Stimulated activated CD4-positive, alpha-beta T cell treated with anti-CD3 and anti-CD28 coated beads, Interleukin-12 subunit alpha, Interleukin-12 subunit beta, amount 100 ng/mL, for 48 hours (primary cell): ENCODE measurements around the gene TRMT1.
"Not testable (repeated sequence)": the region's sequence is repeated elsewhere in the genome, so short reads cannot be mapped to it uniquely, and the experiment has no call there.

Source experiments
- DNase-seq, 3 donors: peaks; one replicate each; pipeline ENCODE4 v3.0.0-alpha.2; 2020; ENCODE audit warnings: low read depth in 2 of 3, low spot score in 1 of 3

TRMT1 gene

DNA sequence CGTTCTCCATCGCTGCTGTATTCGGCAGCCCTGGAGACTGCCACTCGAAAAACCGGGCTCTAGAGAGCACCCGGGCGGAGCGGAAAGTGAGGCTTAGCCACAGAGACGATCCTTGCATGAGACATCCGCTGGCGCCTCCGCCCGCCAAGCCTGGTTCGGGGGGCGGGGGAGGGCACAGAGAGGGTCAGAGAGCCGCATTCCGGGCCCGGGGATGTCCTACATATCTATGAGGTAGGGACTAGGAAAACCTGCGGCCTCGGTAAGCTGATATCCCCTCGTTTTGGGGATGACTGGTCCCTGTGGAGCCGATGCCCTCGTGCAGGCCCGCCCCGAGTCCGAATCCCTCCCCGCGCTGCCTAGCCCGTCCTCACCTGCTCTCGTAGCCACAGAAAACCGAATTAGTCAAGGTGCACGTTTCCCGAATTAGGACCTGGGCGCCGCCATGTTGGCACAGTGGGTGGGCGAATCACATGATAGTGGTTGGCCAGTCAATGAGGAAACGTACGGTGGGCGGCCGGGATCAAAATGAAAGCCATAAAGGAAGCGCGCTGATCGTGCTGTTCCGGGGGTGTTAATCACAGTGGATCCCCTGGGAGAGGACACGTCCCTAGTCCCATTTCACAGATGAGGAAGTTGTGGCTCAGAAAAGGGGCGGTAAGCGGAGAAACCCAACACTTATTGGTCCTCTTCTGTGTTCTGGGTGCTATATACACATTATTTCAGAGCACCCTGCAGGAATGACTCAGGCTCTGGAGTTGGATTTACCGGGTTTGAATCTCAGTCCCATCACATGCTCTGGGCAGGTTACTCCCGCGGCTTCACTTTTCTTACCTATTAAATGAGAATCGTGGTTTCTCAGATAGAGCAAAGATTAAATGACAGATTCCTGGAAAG, at the start of gene TRMT1:
TRMT1 (minus strand) TSS at position 459 of the 894 bp plus-strand sequence; CDS start at position 118, 341 bp downstream.
- DNase-seq: peak; percentile 89 to 93 (median 91)

DNA sequence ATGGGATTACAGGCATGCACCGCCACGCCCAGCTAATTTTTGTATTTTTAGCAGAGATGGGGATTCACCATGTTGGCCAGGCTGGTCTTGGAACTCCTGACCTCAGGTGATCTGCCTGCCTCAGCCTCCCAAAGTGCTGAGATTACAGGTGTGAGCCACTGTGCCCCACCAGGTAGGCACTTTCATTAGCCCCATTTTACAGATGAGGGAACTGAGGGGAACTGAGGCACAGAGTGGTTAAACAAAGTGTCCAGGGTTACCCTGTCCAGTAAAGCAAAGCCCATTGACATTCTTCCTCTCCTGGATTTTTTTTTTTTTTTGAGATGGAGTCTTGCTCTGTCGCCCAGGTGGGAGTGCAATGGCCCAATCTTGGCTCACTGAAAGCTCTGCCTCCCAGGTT, 49.6 kb upstream of the TRMT1 start:
- DNase-seq: not testable (repeated sequence)

DNA sequence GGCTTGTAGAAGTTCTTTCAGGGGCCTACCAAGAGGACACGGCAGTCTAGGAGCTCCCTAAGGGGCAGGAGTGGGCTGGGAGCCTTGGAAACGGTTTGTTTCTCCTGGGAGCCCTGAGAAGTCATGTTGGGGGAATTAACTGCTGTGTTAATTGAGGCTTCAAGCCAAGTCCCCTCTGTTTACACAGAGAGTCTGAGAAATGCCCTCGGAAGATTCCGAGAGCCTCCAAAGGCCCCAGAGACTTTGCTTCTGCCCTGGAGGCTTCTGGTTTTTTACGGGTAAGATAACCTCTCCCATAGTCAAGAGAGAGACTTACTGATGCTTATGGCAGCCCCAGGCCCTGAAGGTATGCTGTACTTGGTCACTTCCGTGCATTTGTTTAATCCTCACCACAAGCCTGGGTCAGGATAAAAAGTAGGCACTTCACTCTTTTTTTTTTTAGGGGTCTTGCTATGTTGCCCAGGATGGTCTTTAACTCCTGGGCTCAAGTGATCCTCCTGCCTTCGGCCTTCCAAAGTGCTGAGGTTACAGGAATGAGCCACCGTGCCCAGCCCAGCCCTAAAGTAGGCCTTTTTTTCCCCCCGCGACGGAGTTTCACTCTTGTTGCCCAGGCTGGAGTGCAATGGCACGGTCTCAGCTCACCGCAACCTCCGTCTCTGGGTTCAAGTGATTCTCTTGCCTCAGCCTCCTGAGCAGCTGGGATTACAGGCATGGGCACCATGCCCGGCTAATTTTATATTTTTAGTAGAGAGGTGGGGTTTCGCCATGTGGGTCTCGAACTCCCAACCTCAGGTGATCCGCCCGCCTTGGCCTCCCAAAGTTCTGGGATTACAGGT, 48.8 kb upstream of the TRMT1 start:
- no peak for DNase-seq

DNA sequence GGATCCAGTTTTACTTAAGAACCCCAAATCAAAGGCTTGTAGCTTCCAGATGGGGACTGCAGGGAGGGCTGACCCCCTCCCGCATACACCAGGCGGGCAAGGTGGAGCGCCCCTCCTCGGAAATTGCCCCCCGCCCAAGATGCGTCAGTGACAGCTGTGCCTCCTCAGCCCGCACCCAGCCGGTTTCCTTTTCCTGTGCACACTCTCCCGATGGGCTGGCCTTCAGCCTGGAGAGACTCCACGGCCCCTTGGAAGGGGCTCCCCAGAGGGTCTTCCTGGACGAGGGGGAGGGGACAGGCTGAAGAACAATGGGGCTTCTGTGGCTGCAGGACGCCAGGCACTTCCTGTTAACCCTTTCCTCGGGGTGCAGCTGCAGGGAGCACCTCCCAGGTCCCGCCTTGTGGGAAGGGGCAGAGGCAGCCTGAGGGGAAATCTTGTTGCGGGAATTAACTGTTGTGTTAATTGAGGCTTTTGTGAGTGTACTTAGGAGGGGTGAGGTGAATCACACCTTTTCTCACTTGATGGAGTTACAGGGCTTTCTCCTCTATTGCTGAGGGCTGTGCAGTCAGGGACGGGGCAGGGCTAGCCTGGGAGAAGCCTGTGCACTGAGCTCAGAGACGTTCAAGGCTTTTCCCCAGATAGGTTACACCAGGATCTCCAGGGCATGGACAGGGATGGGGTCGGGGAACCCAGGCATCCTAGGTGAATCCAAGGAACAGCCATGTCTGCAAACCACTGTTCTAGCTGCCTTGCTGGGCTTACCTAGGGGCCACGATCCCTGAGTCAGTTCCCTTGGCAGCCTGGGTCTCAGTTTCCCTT, 48.0 kb upstream of the TRMT1 start:
- DNase-seq: no peak

DNA sequence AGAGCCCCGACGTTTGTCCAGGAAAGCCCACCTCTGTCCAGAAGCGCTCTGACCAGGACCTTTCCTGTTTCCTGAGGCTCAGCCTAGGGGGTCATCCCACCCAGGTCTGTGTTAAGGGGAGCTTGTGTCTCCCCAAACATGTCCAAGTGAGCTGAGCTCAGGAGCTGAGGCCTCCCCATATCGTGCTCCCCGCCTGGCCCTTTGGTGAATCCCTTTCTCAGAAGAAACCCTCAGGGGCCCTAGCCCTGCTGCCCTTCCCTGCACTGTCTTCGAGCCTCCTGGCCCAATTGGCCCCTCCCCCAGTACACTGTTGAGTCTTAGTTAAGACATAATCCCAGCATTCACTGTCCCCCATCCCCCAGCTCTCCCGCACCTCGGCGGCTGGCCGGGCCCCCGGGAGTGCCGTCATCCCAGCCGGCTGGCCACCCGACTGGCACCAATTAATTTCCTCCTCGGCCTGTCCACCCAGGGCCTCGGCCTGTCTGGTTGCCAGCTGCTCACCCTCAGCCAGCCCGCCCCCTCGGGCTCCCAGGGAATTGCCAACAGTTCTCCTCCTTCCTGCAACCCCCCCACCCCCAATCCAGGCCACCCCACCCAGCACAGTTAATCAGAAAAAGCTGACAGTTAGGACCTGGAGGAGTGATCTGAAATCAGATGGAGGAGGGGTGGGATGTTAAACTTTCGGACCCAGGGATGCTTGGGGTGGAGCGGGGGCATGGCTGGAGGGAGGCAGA, 47.2 kb upstream of the TRMT1 start:
- no peak for DNase-seq

DNA sequence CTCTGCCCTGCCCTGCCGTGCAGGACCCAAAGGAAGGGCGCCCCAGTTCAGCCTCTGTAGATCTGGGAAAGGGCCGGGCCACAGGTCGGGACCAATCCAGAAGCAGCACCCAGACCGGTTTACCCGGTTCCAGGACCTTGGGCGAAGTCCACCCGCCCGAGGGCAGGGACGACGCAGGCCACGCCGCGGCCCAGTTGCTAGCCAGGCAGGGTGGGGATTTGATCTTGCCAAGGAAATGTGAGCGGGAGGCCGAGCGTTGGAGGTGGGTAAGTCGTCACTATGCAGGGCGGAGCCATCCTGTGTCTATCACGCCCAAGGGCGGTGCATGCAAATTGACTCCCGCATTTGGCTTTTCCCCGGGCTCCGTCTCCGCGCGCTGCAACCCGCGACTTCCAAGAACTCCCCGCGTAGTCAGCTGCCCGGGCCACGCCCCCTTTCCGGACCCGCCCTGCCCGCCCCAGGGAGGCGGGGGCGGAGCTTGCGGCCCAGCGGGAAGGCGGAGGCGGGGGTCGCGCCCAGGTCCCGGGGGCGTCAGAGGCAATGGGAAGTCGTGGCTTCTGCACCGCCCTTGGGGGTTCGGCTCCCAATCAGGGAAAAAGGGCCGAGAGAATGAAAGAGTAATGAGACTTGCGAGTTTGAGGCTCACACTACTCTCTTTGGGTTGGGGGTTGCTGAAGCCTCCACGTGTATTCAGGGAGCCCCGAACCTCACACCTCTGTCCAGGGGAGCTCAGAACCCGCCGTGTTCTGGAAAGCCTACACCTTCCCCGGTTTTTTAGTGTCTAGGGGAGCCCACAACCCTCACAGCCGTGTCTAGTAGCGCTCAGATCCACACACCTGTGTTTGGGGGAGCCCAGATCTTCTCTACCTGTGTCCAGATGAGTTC, 46.4 kb upstream of the TRMT1 start:
- peak; percentile 88 to 89 (median 89) for DNase-seq

DNA sequence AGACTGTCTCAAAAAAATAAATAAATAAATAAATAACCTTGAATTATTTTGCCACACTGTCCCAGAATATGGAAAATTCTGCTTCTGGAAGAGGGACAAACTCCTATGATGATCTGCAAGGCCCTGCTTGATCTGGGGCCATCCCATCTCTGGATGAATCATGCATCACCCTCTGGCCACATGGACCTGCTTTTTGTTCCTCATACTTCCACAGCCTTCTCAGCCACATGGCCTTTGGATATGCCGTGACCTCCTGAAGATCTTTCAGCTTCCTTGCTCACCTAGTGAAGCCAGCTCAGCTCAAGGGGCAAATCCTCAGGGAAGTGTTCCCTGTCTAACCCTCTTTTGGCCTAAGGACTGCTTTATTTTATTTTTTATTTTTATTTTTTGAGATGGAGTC, 44.0 kb upstream of the TRMT1 start:
- DNase-seq: no peak

DNA sequence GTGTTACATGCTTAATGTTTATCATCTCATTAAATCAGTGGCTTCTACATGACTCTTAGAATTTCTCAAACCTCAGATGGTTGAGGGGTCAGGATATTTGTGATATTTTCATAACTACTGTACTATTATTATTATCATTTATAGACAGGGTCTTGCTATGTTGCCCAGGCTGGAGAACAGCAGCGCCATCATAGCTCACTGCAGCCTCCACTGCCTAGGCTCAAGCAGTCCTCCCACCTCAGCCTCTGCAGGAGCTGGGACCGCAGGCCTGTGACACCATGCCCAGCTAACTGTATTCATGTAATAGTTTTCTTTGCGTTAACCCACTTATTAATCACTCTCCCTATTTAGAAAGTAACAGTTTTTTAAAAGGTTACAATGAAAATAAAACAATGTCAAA, 43.2 kb upstream of the TRMT1 start:
- DNase-seq: no peak

DNA sequence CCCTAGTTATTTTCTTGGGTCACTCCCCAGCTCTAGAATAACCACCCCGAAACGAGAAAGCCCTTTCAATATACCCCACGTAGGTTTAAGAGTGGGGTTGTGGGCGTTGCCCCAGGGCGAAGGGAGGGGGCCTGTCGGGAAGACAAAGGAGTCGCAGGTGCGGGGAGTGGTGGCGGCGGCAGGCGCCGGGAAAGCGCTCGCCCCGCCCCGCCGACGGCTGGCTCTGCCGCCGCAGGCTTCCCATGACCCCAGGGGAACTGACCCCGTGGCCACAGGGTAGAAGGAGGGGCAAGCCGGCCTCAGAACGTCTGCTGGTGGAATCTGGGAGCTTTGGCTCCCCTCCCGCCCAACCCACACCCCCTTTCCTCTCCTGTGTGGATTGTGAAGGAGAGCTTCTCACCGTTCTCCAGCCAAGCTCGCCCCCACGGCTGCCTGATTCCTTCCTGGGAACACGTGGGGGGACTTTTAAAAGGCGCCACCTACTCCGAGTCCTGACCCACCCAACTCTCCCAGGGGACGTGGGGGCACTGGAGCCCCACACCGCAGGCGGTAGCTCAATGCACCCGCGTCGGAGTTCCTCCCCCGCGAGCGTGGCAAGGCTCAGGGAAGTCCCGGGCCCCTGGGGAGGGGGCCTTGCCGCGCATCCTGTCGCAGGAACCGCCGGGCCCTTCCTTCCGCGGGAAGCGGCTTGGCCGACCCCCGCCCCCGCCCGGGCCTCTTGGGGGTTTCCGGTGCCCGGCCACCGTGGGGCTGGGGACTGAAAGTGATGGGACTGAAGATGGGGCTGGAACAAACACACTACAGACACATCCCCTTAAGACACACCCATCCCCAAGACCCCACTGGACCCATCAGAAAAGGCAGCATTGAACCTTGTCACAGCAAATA, 39.2 kb upstream of the TRMT1 start:
- DNase-seq: no peak

DNA sequence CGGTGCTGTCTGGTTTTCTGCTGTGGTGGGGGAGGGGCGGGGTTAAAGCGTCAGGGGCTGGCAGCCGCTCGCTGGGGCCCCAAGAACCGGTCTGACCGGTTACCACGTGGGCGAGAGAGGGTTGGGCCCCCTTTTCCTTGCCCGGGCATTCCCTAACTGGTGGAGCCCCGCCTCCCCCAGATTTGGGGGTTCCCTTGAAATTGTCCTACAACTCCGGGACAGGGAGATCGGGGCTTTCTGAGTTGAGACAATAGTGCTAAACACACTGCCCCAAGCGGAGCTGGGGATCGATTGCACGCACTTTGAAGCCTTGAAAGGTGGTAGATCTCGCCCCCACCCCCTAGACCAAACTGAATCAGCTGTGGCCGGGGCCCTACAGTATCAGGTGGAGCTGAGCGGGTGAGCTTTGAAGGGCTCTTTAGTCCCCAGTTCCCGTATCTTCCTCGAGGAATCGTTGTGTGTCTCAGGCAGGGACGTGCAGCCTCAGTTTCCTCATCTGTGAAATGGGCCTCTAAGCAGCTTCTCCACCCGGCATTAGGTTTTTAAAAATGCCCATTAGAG, 38.5 kb upstream of the TRMT1 start:
- peak; percentile 62 to 75 (median 72) for DNase-seq

DNA sequence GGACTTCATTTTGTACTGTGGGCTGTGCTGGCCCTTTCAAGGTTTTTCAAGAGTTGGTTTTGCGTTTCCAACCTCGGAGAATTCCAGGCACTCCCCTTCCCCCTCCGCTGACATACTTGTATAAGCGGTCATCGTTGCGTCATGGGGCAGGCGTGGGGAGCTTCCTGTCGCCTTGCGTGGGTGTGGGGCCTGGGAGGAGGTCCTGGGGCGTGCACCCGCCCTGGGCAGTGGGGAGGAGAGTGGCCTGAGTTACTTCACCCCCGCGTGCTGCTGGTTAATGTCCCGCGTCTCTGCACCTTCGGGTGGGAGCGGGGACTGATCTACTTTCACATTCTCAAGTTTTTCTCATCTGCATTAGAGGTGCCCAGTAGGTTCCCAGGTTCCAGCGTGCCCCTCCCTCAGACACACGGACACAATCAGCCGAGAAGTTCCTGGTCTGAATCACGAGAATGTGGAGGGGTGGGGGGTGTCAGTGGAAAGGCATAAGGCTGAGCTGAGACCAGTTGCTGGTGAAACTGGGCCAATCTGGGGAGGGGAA, 37.8 kb upstream of the TRMT1 start:
- peak in 2 of 3 donors; percentile 57 to 70 for DNase-seq

DNA sequence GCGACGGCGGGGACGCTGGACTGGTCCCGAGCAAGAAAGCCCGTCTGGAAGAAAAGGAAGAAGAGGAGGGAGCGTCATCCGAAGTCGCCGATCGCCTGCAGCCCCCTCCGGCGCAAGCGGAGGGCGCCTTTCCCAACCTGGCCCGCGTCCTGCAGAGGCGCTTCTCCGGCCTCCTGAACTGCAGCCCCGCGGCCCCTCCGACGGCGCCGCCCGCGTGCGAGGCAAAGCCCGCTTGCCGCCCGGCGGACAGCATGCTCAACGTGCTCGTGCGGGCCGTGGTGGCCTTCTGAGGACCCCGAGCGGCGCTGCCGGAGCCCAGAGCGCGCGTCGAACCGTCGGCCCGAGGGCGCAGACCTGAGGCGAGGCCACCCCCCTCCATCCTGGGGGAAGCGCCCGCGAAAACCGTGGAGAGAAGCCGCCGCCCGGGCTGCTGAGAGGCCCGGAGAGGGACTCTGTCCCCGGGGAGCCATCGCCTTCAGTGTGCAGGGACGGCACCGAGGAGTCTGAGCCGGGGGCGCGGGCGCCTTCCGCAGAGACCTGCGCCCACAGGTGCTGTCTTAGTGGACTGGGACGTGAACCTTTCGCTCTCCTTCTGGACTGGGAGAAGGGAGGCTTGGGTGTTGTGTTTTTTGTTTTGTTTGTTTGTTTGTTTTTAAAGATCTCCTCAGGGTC, 37.2 kb upstream of the TRMT1 start:
- no peak for DNase-seq

DNA sequence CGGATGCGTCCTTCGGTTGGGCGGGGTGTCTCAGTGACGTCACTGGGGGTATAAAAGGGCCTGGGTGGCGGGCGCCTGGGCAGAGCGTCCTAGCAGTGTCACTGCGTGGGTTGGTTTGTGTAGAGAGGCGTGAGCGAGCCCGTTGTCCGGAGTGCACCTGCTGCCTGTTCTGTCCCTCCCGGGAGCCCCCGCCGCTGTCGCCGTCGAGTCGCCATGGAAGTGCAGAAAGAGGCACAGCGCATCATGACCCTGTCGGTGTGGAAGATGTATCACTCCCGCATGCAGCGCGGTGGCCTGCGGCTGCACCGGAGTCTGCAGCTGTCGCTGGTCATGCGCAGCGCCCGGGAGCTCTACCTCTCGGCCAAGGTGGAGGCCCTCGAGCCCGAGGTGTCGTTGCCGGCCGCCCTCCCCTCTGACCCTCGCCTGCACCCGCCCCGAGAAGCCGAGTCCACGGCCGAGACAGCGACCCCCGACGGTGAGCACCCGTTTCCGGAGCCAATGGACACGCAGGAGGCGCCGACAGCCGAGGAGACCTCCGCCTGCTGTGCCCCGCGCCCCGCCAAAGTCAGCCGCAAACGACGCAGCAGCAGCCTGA, 36.5 kb upstream of the TRMT1 start:
- peak; percentile 96 to 100 (median 96) for DNase-seq

DNA sequence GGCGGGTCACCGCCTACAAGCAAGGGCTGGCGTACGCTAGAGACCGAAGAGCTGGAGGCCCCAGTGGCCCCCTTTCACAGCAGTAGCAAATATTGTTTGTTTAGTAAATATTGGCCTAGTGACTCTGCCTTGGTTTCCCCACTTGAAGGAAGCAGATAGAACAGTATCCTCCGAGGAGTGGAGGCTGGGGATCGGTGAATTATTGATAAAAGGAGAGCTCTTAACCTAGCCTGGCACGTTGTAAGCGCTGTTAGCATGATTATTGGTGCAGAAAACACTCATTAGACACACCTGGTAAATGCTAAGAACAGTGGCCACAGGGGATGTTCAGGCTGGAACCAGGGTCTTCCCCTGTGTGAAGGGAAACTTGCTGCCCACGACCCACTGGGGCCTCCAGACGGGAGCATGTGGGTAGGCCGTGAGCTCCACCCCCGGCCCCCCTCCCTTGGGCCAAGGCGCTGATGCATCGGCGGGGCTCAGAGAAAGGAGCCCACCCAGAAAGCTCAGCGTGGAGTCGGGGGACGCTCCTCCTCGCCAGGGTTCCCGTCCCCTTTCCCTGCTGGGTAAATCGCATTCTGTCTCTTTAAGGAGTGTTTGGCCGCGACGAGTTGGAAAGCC, 35.9 kb upstream of the TRMT1 start:
- no peak for DNase-seq

DNA sequence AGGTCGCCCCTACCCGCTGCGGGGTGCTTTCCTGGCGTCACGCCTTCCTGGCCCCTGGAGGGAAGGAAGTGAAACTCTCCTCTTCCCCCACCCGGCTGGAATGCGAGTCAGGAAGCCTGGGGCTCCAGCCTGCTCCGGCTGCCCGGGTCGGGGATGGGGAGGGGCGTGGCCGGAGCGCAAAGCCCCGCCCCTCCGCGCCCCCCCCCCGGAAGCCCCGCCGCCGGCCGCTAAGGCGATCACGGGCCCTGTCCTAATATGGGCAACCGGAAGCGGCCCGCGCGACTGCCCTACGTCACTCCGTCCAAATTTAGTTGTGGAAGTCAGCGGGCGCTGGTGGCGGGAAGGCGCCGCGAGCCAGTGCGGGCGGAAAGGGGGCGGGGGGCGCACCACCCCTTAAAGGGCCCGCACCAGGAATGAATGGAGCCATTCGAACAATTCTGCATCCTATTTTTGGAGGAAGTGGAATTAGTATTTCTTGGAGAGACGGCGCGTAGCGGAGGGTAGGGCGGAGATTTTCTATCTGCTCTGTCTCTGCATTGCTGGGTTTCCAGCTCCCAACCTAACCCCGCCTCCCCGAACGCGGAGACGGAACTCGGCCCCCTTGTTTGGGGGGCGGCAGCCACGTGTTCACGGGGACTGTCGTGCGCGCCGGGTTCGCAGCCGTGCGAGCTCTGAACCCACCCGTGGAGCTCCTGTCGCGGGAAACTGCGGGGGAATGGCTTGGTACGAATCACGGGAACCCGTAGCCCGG, 35.2 kb upstream of the TRMT1 start:
- DNase-seq: peak; percentile 91 to 95 (median 94)
